ENCODE measurements around the gene EIF4E2.

EIF4E2 gene

DNA sequence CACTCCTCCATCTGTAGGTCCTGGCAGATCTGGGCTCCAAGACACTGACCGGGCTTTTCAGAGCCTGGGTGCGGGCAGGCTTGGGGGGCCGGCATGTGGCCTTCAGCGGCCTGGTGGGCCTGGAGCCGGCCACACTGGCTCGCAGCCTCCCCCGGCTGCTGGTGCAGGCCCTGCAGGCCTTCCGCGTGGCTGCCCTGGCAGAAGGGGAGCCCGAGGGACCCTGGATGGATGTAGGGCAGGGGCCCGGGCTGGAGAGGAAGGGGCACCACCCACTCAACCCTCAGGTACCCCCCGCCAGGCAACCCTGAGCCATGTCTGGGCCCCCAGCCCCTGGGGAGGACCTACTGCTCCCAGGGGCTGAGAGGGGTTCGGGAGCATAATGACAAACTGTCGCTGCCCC, 25.3 kb upstream of the EIF4E2 start:
- no peaks in the 10 kb centered on the region for H3K9me3 ChIP-seq (ENCODE audit: insufficient read depth, low read length)
- H3K27me3 ChIP-seq (ENCODE audit: low read depth, low read length) = no peaks in the 10 kb centered on the region
- no peak for TF ChIP-seq EZH2phosphoT487 (IDR thresholded peaks at IDR 0.05; ENCODE audit: low read depth)
- TF ChIP-seq, protein P1, sequence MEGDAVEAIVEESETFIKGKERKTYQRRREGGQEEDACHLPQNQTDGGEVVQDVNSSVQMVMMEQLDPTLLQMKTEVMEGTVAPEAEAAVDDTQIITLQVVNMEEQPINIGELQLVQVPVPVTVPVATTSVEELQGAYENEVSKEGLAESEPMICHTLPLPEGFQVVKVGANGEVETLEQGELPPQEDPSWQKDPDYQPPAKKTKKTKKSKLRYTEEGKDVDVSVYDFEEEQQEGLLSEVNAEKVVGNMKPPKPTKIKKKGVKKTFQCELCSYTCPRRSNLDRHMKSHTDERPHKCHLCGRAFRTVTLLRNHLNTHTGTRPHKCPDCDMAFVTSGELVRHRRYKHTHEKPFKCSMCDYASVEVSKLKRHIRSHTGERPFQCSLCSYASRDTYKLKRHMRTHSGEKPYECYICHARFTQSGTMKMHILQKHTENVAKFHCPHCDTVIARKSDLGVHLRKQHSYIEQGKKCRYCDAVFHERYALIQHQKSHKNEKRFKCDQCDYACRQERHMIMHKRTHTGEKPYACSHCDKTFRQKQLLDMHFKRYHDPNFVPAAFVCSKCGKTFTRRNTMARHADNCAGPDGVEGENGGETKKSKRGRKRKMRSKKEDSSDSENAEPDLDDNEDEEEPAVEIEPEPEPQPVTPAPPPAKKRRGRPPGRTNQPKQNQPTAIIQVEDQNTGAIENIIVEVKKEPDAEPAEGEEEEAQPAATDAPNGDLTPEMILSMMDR (IDR thresholded peaks at IDR 0.05; ENCODE audit: low read depth, low read length) = no peak
- H4K20me1 ChIP-seq (ENCODE audit: insufficient read depth, low read length) = no peaks in the 10 kb centered on the region
- H3K36me3 ChIP-seq (replicated peaks; ENCODE audit: low read depth, low read length) = no peaks in the 10 kb centered on the region
- no peaks in the 10 kb centered on the region for H3K4me1 ChIP-seq (ENCODE audit: low read length)
- no peak overlapping the region for H3K4me2 ChIP-seq (ENCODE audit: low read length)
- no peak overlapping the region for H3K27ac ChIP-seq (ENCODE audit: low read length)
- H3K9ac ChIP-seq (ENCODE audit: low read length) = no peak overlapping the region
- H2AFZ ChIP-seq (ENCODE audit: low read depth, low read length) = no peak overlapping the region
- no peak overlapping the region for H3K4me3 ChIP-seq (ENCODE audit: low read length)
- no peaks in the 10 kb centered on the region for H3K79me2 ChIP-seq (ENCODE audit: low read length)

DNA sequence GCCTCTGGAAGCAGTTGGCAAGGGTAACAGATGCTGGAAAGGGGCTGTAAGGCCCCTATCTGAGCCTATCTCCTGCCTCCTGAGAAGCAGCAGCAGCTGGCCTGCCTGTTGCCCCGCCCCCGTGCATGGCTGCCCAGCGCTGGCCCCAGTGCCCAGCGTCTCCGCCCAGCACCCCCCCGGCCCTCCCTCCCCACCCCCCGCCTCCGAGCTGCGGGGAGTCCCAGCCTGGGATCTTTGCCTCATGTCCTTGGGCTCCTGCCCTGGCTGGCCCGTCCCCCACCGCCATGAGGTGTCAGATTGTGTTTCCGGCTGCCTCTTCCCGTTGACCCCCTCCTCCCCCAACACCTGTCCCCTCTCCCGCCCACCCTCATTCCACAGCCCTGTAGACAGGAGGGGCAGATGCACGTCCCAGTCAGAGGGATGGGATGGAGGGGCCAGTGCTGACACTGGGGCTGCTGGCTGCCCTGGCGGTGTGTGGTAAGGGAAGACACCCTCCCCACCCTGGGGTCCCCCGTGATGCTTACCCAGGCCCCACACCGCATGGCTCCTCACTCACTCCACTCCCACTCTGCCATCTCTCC, 24.6 kb upstream of the EIF4E2 start, which contains the start of gene CHRND:
CHRND (plus strand) TSS at position 370 of the 581 bp plus-strand sequence; CDS start at position 426, 56 bp downstream.
- Histone ChIP-seq H2AFZ (ENCODE audit: low read depth, low read length) (no peak within 1 kb of the TSS), H3K4me1 (ENCODE audit: low read length) (no peaks in the 10 kb centered on the region), H3K79me2 (ENCODE audit: low read length) (no peaks in the 10 kb centered on the region), H3K27ac (ENCODE audit: low read length) (no peak within 1 kb of the TSS), H4K20me1 (ENCODE audit: insufficient read depth, low read length) (no peaks in the 10 kb centered on the region), H3K36me3 (replicated peaks; ENCODE audit: low read depth, low read length) (no peaks in the 10 kb centered on the region), H3K9me3 (ENCODE audit: insufficient read depth, low read length) (no peaks in the 10 kb centered on the region), H3K4me2 (ENCODE audit: low read length) (no peak within 1 kb of the TSS), H3K4me3 (ENCODE audit: low read length) (no peak within 1 kb of the TSS), H3K9ac (ENCODE audit: low read length) (no peak within 1 kb of the TSS), H3K27me3 (ENCODE audit: low read depth, low read length) (no peaks in the 10 kb centered on the region)
- TF ChIP-seq, protein P1 (IDR thresholded peaks at IDR 0.05; ENCODE audit: low read depth, low read length) = no peak
- no peak for TF ChIP-seq EZH2phosphoT487 (IDR thresholded peaks at IDR 0.05; ENCODE audit: low read depth)

DNA sequence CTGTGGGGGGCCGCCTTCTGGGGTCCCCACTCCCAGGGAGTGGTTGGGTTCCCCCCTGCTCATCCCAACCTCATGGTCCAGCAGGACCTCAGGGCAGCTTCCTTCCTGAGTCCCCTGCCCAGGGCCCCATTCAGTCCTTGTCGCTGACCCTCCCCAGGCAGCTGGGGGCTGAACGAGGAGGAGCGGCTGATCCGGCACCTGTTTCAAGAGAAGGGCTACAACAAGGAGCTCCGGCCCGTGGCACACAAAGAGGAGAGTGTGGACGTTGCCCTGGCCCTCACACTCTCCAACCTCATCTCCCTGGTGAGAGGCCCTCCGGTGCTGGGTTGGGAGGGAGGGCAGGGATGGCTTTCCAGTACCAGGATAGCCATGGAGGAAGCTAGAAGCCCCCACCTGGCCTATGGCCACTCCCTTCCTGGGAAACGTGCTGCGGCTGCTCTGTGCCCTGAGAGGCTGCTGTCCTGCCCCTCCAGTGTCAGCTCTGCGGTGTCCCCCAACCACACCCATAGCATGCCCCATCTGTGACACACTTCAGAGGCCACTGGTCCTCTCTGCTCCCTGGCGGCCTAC, 24.0 kb upstream of the EIF4E2 start:
- no peaks in the 10 kb centered on the region for H3K27me3 ChIP-seq (ENCODE audit: low read depth, low read length)
- no peak overlapping the region for H3K9ac ChIP-seq (ENCODE audit: low read length)
- no peaks in the 10 kb centered on the region for H4K20me1 ChIP-seq (ENCODE audit: insufficient read depth, low read length)
- no peaks in the 10 kb centered on the region for H3K9me3 ChIP-seq (ENCODE audit: insufficient read depth, low read length)
- no peak overlapping the region for H3K4me3 ChIP-seq (ENCODE audit: low read length)
- H2AFZ ChIP-seq (ENCODE audit: low read depth, low read length) = no peak overlapping the region
- H3K4me1 ChIP-seq (ENCODE audit: low read length) = no peaks in the 10 kb centered on the region
- no peak overlapping the region for H3K4me2 ChIP-seq (ENCODE audit: low read length)
- TF ChIP-seq, protein P1 (IDR thresholded peaks at IDR 0.05; ENCODE audit: low read depth, low read length) = no peak
- no peak for TF ChIP-seq EZH2phosphoT487 (IDR thresholded peaks at IDR 0.05; ENCODE audit: low read depth)
- H3K27ac ChIP-seq (ENCODE audit: low read length) = no peak overlapping the region
- H3K79me2 ChIP-seq (ENCODE audit: low read length) = no peaks in the 10 kb centered on the region
- no peaks in the 10 kb centered on the region for H3K36me3 ChIP-seq (replicated peaks; ENCODE audit: low read depth, low read length)

DNA sequence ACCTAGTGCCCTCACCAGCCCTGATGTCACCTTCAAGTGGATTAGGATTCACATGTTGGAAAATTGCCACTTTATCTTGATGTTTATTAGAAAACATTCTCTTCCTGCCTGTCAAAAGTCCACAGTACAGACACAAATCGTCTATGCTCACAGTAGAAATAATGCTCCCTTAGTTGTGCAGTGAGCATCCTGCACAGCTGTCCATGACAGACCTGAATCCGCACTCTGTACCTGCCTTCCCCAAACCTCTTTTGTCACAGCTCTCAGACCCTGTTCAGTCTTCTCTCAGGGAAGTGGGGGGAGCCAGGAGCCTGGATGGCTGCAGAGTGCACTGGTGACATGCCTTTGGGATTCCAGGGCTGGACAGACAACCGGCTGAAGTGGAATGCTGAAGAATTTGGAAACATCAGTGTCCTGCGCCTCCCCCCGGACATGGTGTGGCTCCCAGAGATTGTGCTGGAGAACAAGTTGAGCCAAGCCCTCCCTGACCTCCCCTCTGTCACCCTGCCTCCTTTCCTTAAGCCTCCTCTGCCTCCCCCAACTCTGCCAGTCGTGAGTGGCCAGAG, 22.5 kb upstream of the EIF4E2 start:
- Histone ChIP-seq H3K4me3 (ENCODE audit: low read length) (no peak overlapping the region), H3K4me1 (ENCODE audit: low read length) (no peaks in the 10 kb centered on the region), H3K27me3 (ENCODE audit: low read depth, low read length) (no peaks in the 10 kb centered on the region), H3K9me3 (ENCODE audit: insufficient read depth, low read length) (no peaks in the 10 kb centered on the region), H3K79me2 (ENCODE audit: low read length) (no peaks in the 10 kb centered on the region), H4K20me1 (ENCODE audit: insufficient read depth, low read length) (no peaks in the 10 kb centered on the region), H3K4me2 (ENCODE audit: low read length) (no peak overlapping the region), H3K9ac (ENCODE audit: low read length) (no peak overlapping the region), H2AFZ (ENCODE audit: low read depth, low read length) (no peak overlapping the region), H3K27ac (ENCODE audit: low read length) (no peak overlapping the region), H3K36me3 (replicated peaks; ENCODE audit: low read depth, low read length) (no peaks in the 10 kb centered on the region)
- no peak for TF ChIP-seq EZH2phosphoT487 (IDR thresholded peaks at IDR 0.05; ENCODE audit: low read depth)
- TF ChIP-seq, protein P1 (IDR thresholded peaks at IDR 0.05; ENCODE audit: low read depth, low read length) = no peak

All from OCI-LY3 (cell line).